HUES48 (cell line): ENCODE data around the gene VRK1.

ENCODE experiments used
- H3K27ac ChIP-seq: one replicate; pipeline ENCODE4 v1.7.0; 2013; ENCODE audit warnings: low read depth, low read length, inconsistent platforms
- H3K27me3 ChIP-seq: 2 replicates; pipeline ENCODE4 v1.6.1; 2013; ENCODE audit warnings: mild to moderate bottlenecking, low read length; ENCODE audit not compliant: control insufficient read depth, insufficient read depth
- H3K36me3 ChIP-seq: 2 replicates; pipeline ENCODE4 v1.6.1; 2013; ENCODE audit warnings: low read length; ENCODE audit not compliant: control insufficient read depth, insufficient read depth
- H3K4me1 ChIP-seq: 2 replicates; pipeline ENCODE4 v1.6.1; 2013; ENCODE audit warnings: mild to moderate bottlenecking, low read length; ENCODE audit not compliant: control insufficient read depth, insufficient read depth
- H3K4me3 ChIP-seq: 2 replicates; pipeline ENCODE4 v1.5.1; 2013; ENCODE audit warnings: mild to moderate bottlenecking, low read depth, low read length
- H3K9ac ChIP-seq: 2 replicates; pipeline ENCODE4 v1.6.1; 2013; ENCODE audit warnings: mild to moderate bottlenecking, low read depth, low read length, moderate library complexity
- H3K9me3 ChIP-seq: 2 replicates; pipeline ENCODE4 v1.6.1; 2013; ENCODE audit warnings: low read length; ENCODE audit not compliant: control insufficient read depth, insufficient read depth

Gene VRK1

DNA sequence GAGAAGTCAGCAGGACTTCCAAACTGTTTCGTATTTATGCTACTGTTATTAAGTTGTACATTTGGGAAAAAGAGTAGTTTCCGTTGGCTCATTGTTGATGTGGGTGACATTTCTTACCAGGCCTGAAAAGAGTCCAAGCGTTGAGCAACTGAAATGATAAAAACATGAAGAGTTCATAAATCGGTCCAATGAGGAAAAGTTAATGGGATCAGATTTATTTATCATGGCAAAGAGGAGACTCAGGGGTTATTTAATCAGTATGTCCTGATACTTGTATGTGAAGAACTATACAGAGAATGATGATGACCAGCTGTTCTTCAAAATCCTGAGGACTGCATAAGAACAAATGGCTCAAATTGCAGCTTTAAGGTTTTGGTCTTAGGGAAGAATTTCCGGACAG lies 7.7 kb downstream of the VRK1 start:
- H3K27me3 ChIP-seq: no peaks in the 10 kb centered on the region
- peaks cover 16% of the 10 kb centered on the region for H3K4me1 ChIP-seq
- H3K27ac ChIP-seq: no peak overlapping the region
- no peak overlapping the region for H3K4me3 ChIP-seq
- H3K36me3 ChIP-seq: no peaks in the 10 kb centered on the region
- H3K9ac ChIP-seq: no peak overlapping the region
- no peaks in the 10 kb centered on the region for H3K9me3 ChIP-seq

DNA sequence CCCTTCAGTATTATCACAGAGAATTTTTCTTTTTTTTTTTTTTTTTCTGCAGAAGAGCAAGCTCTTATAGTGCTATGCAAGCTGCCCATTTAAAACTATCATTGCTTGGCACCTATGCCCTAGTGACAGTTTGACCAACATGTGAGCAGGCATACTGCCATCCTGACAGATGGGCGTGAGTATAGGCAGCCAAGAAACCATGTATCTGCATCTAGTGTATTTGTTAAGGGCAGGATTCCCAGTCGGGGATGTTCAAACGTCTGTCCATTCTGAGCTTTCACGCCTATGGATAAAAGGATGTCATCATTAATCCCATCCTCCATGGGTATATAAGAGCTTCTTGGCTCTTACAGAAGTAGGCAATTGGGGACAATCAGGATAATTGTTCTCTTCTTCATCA lies 8.8 kb downstream of the VRK1 start:
- Histone ChIP-seq H3K9ac (no peak overlapping the region), H3K9me3 (no peaks in the 10 kb centered on the region), H3K27me3 (no peaks in the 10 kb centered on the region), H3K4me1 (peaks cover 16% of the 10 kb centered on the region), H3K4me3 (no peak overlapping the region), H3K27ac (no peak overlapping the region), H3K36me3 (no peaks in the 10 kb centered on the region)

DNA sequence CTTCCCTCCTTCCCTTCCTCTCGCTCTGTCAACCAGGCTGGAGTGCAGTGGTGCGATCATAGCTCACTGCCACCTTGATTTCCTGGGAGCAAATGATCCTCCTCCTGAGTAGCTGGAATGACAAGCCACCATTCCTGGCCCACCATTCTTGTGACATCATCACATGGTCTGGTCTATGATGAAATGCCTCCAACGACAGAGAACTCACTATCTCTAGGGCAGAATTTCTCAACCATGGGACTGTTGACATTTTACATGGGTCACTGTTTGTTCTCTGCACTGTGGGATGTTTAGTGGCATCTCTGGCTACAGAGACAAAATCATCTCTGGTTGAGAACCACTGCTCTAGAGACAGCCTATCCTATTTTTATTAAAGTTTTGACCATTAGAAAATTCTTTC lies 9.7 kb downstream of the VRK1 start:
- H3K9ac ChIP-seq: no peak overlapping the region
- no peaks in the 10 kb centered on the region for H3K9me3 ChIP-seq
- H3K27me3 ChIP-seq: no peaks in the 10 kb centered on the region
- peaks cover 16% of the 10 kb centered on the region for H3K4me1 ChIP-seq
- no peak overlapping the region for H3K4me3 ChIP-seq
- no peak overlapping the region for H3K27ac ChIP-seq
- no peaks in the 10 kb centered on the region for H3K36me3 ChIP-seq

DNA sequence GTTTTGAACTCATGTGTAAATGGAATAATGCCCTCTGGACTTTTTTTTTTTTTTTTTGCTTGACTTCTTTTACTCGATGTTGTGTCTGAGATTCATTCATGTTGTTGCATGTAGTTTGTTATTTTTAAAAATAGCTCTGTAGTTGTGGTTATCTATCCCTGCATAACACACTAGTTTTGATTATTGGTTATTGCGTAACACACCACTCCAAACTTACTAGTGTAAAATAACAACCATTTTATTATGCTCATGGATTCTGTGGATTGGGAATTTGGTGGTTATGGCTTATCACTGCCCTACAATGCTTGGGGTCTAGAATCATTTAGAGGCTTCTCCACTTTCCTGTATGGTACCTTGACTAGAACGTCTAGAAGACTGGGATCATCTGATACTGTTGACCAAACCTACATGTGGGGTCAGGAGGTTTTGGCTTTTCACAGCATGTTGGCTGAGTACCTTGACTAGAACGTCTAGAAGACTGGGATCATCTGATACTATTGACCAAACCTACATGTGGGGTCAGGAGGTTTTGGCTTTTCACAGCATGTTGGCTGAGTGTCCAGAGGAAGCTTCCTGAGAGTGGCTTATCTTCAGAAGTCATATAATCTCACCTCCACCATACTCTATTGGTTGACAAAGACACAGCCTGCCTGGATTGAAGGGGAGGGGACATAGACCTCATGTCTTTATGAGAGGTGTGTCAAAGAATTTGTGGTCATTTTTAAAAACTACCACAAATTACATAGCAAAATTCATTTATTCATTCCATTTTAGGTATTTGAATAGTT lies 11.6 kb downstream of the VRK1 start:
- Histone ChIP-seq H3K9ac (no peak overlapping the region), H3K27ac (no peak overlapping the region), H3K4me3 (no peak overlapping the region), H3K27me3 (no peaks in the 10 kb centered on the region), H3K4me1 (peaks cover 12% of the 10 kb centered on the region), H3K9me3 (no peaks in the 10 kb centered on the region), H3K36me3 (no peaks in the 10 kb centered on the region)

DNA sequence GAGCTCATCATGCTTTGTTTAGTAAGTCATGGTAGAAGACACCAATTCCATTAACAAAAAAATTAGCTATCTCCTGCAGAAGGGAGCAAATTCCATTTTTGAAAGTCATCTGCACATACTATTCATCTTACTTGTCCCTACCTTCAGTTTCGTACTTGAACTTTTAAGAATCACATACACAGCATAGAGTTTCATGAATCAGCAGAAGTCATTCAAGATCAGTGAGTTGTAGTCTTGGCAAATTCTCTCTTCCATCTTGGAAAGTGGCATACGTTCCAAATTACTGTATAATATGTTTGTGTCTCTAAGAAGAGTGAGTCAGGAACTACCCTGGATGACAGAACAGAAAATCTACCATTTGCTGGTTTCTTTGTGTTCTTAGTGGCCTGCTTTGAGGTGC lies 14.1 kb downstream of the VRK1 start:
- H3K36me3 ChIP-seq: no peaks in the 10 kb centered on the region
- H3K4me1 ChIP-seq: peaks cover 5% of the 10 kb centered on the region; the same call in 1 of the 2 replicates
- no peak overlapping the region for H3K9ac ChIP-seq
- no peak overlapping the region for H3K27ac ChIP-seq
- no peak overlapping the region for H3K4me3 ChIP-seq
- no peaks in the 10 kb centered on the region for H3K27me3 ChIP-seq
- H3K9me3 ChIP-seq: no peaks in the 10 kb centered on the region

DNA sequence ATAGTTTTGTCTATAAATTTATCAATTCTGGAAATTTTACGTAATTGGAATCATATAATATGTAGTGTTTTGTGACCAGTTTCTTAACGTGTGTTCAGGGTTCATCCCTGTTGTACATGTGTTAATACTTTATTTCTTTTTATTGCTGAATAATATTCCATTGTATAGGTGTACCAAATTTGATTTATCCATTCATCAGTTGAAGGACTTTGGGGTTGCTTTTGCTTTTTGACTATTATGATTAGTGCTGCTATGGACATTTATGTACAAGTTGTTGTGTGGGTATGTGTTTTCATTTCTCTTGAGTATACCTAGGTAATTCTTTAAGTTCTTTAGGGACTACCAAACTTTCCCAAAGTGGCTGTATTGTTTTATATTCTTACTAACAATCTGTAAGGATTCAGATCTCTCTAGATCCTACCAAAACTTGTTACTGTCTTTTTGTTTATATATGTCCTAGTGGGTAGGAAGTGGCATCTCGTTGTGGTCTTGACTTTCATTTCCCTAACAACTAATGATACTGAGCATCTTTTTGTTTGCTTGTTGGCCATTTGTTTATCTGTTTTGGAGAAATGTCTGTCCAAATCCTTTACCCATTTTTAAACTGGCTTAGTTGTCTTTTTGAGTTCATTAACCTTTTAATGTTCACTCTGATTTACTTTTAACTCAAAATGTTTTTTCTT lies 14.9 kb downstream of the VRK1 start:
- no peak overlapping the region for H3K27ac ChIP-seq

DNA sequence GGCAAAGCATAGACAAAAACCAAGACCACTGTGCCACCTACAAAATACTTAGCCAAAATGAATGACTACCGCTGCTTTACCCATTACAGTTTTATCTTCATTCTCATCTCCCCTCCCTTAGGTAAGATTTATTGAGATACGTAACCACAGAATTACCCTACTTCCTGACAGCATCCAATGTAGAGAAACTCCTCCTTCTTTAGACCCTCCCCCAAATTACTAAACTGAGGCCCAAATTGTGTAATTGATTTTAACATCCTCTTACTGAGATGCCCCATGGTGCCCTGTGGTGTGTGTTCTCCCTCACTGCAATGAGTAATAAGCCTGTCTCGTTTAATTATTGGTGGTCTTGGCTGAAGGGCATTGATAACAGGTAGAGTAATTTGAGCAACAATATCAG lies 19.1 kb downstream of the VRK1 start:
- H3K9me3 ChIP-seq: no peaks in the 10 kb centered on the region
- H3K9ac ChIP-seq: no peak overlapping the region
- H3K4me1 ChIP-seq: peaks cover 15% of the 10 kb centered on the region; the same call in 1 of the 2 replicates
- H3K27me3 ChIP-seq: no peaks in the 10 kb centered on the region
- H3K27ac ChIP-seq: no peak overlapping the region
- no peaks in the 10 kb centered on the region for H3K36me3 ChIP-seq
- H3K4me3 ChIP-seq: no peak overlapping the region

More for the DNA sequence above, 14.9 kb downstream of the VRK1 start:
- Histone ChIP-seq H3K9me3 (no peaks in the 10 kb centered on the region), H3K4me1 (peaks cover 10% of the 10 kb centered on the region; the same call in 1 of the 2 replicates), H3K36me3 (no peaks in the 10 kb centered on the region), H3K27me3 (no peaks in the 10 kb centered on the region), H3K9ac (no peak overlapping the region), H3K4me3 (no peak overlapping the region)

DNA sequence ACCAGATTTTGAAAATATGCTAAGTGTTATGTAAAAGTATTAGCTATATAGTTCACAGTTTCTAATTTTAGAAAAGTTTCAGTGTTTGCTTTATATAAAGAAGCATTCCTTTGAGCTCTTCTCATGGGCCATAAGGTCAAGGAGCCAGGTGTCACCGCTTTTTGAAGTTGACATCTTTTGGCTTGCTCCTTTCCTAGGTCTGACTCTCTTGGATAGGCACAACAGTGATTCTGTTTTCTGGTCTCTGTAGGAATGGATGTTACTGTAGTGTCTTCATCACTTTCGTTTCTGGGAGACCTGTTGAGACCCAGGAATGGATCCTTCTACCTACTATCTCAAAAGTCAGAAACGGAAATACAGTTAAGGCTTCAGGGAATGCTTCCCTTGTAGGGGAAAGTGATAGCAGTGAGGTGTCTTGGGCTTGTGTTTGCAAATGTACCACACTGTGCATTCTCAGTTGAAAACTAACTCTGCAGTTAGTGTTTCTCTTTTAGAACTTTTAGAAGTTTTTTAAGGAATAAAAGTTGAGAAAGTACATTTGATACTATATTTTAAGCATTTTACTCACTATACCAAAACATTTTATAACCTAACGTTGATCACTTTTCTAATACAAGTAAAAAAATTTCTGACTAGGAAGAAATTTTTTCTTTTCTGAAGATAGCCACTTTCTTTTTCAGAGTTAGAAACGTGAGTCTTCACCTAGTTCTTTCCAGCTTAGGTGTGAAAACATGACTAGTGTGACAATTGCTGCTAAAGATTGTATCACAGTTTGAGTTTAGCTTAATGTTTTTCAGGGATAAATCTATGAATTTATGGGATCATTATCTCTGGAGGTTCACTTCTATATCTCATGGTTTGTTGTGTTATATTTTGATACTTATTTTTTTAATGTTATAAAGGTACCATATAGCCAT lies 20.8 kb downstream of the VRK1 start:
- peaks cover 19% of the 10 kb centered on the region; the same call in 1 of the 2 replicates for H3K4me1 ChIP-seq
- peak overlapping the region; percentile 25 for H3K27ac ChIP-seq
- H3K36me3 ChIP-seq: no peaks in the 10 kb centered on the region
- H3K4me3 ChIP-seq: no peak overlapping the region
- no peak overlapping the region for H3K9ac ChIP-seq
- H3K9me3 ChIP-seq: no peaks in the 10 kb centered on the region
- H3K27me3 ChIP-seq: no peaks in the 10 kb centered on the region

DNA sequence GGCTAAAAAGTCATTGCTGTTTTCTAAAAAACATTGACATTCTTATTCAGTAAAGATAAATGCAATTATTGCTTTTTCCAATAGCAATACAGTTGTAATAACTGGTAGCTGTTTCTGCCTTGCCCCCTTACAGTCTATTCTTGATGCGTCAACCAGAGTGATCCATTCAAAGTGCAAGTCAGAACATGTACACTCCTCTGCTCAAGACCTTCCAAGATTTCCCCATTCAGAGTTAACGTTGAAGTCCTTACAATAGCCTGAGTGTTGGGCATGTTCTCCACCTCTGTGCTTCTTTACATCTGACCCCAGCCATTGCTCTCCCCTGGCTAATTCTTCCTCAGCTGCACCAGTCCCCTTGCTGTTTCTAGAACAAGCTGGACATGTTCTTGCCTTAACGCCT lies 24.3 kb downstream of the VRK1 start:
- H3K4me1 ChIP-seq: peaks cover 11% of the 10 kb centered on the region; the same call in 1 of the 2 replicates
- no peaks in the 10 kb centered on the region for H3K27me3 ChIP-seq
- H3K36me3 ChIP-seq: no peaks in the 10 kb centered on the region
- no peak overlapping the region for H3K9ac ChIP-seq
- H3K9me3 ChIP-seq: no peaks in the 10 kb centered on the region
- no peak overlapping the region for H3K27ac ChIP-seq
- no peak overlapping the region for H3K4me3 ChIP-seq

DNA sequence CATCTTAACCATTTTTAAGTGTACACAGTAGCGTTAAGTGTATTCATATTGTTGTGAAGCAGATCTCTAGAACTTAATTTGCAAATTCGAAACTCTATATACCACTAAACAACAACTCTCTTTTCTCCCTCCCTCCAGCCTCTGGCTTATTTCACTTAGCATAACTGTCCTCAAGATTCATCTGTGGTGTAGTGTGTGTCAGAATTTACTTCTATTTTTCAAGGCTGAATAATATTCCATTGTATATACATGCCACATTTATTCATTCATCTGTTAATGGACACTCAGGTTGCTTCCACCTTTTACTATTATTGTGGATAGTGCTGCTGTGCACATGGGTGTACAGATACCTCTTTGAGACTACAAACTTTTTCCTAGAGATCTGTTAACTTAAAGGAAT lies 26.5 kb downstream of the VRK1 start:
- Histone ChIP-seq H3K27ac (no peak overlapping the region), H3K27me3 (no peaks in the 10 kb centered on the region)

More for the DNA sequence above, 26.5 kb downstream of the VRK1 start:
- Histone ChIP-seq H3K4me3 (no peak overlapping the region), H3K36me3 (no peaks in the 10 kb centered on the region), H3K9ac (no peak overlapping the region), H3K9me3 (no peaks in the 10 kb centered on the region), H3K4me1 (peaks cover 15% of the 10 kb centered on the region)
